Measurements from ENCODE around the gene HOXD12. TPM values are rescaled to one million over a fixed set of nuclear protein-coding genes. Genes with fewer than 3 reads are reported as not detected.
A peak's percentile ranks its signal among the peaks of the same experiment; 100 is the strongest.

Gene HOXD12
- total RNA-seq, 2 experiments from 2014 or later: not detected

DNA sequence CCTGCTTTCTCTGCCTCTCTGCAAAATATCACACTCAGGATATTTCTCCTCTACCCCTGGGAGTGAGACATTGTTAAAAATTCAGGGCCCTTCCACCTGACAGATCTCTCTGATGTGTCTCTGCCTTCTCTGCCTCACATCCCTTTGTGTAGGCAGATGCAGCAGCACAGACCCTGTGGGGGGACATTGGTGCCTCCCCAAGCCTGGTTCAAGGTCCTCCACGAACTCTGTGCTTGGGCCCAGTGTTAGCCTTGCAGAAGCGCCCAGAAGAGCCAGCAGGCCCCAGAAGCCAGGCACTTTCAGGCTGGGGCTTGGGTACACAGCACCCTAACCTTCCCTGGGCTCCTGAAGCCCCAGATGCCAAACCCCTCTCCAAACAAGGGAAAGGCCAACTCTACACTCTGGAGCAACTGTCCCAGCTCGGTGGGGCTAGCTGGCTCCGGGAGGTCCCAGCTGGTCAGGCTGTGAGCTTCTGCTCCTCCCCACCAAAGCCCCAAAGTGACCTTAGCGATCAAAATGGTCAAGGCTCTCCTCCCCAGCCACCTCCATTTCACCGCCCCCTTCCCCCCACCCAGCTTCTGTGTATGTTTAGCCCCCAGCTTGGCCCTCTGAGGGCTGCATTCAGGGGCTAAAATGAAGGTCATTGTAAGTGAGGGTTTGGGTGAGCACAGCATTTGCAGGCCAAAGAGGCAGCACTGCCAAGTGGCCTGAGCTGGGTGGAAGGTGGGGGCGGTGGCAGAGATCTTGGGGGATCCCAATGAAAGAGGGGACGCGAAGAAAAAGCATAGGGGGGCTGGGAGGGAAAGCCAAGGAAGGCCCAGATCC is 25.6 kb downstream of the HOXD12 start:
- Histone ChIP-seq H3K4me3 (ENCODE audit: low read length) (no peak overlapping the region), H3K4me1 (ENCODE audit: insufficient read depth, low read length) (peaks cover 41% of the 10 kb centered on the region), H3K36me3 (ENCODE audit: insufficient read depth, low read length) (no peaks in the 10 kb centered on the region), H3K27me3 (ENCODE audit: control insufficient read depth in 1 of 2, insufficient read depth in 2 of 2, low read length in 2 of 2) (peaks cover 82 to 93% of the 10 kb centered on the region in 2 experiments), H3K9me3 (ENCODE audit: control insufficient read depth in 1 of 2, insufficient read depth in 1 of 2, low read length in 2 of 2) (peaks cover 0 to 53% of the 10 kb centered on the region in 2 experiments), H3K27ac (ENCODE audit: low read depth in 1 of 2, low read length in 2 of 2) (no peak overlapping the region)
- Mint-ChIP-seq H3K27ac (no peak overlapping the region), H3K4me3 (peak overlapping the region; percentile 55), H3K4me1 (ENCODE audit: low read depth) (peaks cover 30% of the 10 kb centered on the region), H3K27me3 (peaks cover 87% of the 10 kb centered on the region), H3K9me3 (no peaks in the 10 kb centered on the region), H3K36me3 (ENCODE audit: low read depth) (no peaks in the 10 kb centered on the region)
- DNase-seq: no peak
- TF ChIP-seq, protein P1, sequence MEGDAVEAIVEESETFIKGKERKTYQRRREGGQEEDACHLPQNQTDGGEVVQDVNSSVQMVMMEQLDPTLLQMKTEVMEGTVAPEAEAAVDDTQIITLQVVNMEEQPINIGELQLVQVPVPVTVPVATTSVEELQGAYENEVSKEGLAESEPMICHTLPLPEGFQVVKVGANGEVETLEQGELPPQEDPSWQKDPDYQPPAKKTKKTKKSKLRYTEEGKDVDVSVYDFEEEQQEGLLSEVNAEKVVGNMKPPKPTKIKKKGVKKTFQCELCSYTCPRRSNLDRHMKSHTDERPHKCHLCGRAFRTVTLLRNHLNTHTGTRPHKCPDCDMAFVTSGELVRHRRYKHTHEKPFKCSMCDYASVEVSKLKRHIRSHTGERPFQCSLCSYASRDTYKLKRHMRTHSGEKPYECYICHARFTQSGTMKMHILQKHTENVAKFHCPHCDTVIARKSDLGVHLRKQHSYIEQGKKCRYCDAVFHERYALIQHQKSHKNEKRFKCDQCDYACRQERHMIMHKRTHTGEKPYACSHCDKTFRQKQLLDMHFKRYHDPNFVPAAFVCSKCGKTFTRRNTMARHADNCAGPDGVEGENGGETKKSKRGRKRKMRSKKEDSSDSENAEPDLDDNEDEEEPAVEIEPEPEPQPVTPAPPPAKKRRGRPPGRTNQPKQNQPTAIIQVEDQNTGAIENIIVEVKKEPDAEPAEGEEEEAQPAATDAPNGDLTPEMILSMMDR (IDR thresholded peaks at IDR 0.05): no peak
- CTCF ChIA-PET: interaction anchor here (1.6 to 4.4 kb wide), 3 partner anchors 319 to 1024 kb away, joined by 3 to 42 read pairs (median 32); no protein-coding TSS in a partner anchor
- POLR2A ChIA-PET: no interaction called here
- intact Hi-C loops (cut with DNase I, micrococcal nuclease): loop anchor here (5.0 to 10.0 kb wide), 3 partner anchors 50 to 687 kb away; no protein-coding TSS in a partner anchor
- no peak for ATAC-seq (ENCODE audit: poor library complexity)

GRCh38 chr2:176125772-176126054 is 26.1 kb downstream of the HOXD12 start:
- Mint-ChIP-seq H3K4me1 (ENCODE audit: low read depth) (peaks cover 31% of the 10 kb centered on the region), H3K4me3 (no peak overlapping the region), H3K27me3 (peaks cover 84% of the 10 kb centered on the region), H3K36me3 (ENCODE audit: low read depth) (no peaks in the 10 kb centered on the region), H3K9me3 (no peaks in the 10 kb centered on the region), H3K27ac (no peak overlapping the region)
- DNase-seq (no peak), ATAC-seq (ENCODE audit: poor library complexity) (no peak)
- H3K4me3 ChIP-seq (ENCODE audit: low read length): no peak overlapping the region
- TF ChIP-seq, protein P1 (IDR thresholded peaks at IDR 0.05): no peak
- ChIA-PET POLR2A (no interaction called here), CTCF (interaction anchor here (1.6 to 4.4 kb wide), 4 partner anchors 318 to 1023 kb away, joined by 3 to 42 read pairs (median 19); no protein-coding TSS in a partner anchor)
- H3K36me3 ChIP-seq (ENCODE audit: insufficient read depth, low read length): no peaks in the 10 kb centered on the region
- H3K27ac ChIP-seq (ENCODE audit: low read depth in 1 of 2, low read length in 2 of 2): no peak overlapping the region
- intact Hi-C loops (cut with DNase I, micrococcal nuclease): loop anchor here (2.0 to 10.0 kb wide), 6 partner anchors 49 to 1023 kb away; no protein-coding TSS in a partner anchor
- peaks cover 0 to 50% of the 10 kb centered on the region in 2 experiments for H3K9me3 ChIP-seq (ENCODE audit: control insufficient read depth in 1 of 2, insufficient read depth in 1 of 2, low read length in 2 of 2)
- peaks cover 45% of the 10 kb centered on the region for H3K4me1 ChIP-seq (ENCODE audit: insufficient read depth, low read length)
- peaks cover 79 to 90% of the 10 kb centered on the region in 2 experiments for H3K27me3 ChIP-seq (ENCODE audit: control insufficient read depth in 1 of 2, insufficient read depth in 2 of 2, low read length in 2 of 2)

- Histone ChIP-seq H3K4me3 (ENCODE audit: low read length) (no peak overlapping the region), H3K27ac (ENCODE audit: low read depth in 1 of 2, low read length in 2 of 2) (no peak overlapping the region), H3K27me3 (ENCODE audit: control insufficient read depth in 1 of 2, insufficient read depth in 2 of 2, low read length in 2 of 2) (peaks cover 79 to 90% of the 10 kb centered on the region in 2 experiments), H3K36me3 (ENCODE audit: insufficient read depth, low read length) (no peaks in the 10 kb centered on the region), H3K9me3 (ENCODE audit: control insufficient read depth in 1 of 2, insufficient read depth in 1 of 2, low read length in 2 of 2) (peaks cover 0 to 43% of the 10 kb centered on the region in 2 experiments), H3K4me1 (ENCODE audit: insufficient read depth, low read length) (peaks cover 43% of the 10 kb centered on the region)
- no peaks in the 10 kb centered on the region for H3K9me3 Mint-ChIP-seq
- peak overlapping the region; percentile 38 for H3K27ac Mint-ChIP-seq
- H3K4me3 Mint-ChIP-seq: no peak overlapping the region
- peak; percentile 54 to 85 (median 65) for DNase-seq
- H3K4me1 Mint-ChIP-seq (ENCODE audit: low read depth): peaks cover 45% of the 10 kb centered on the region
- CTCF ChIA-PET: interaction anchor here (0.5 to 4.4 kb wide), 25 partner anchors 10 to 1037 kb away, joined by 3 to 42 read pairs (median 4); partner anchors contain the start of gene HOXD10
- intact Hi-C loops (cut with DNase I, micrococcal nuclease): loop anchor here (1.0 to 10.0 kb wide), 9 partner anchors 48 to 1022 kb away; no protein-coding TSS in a partner anchor
- H3K27me3 Mint-ChIP-seq: peaks cover 84% of the 10 kb centered on the region
- POLR2A ChIA-PET: interaction anchor here (0.5 to 1.4 kb wide), 6 partner anchors 12 to 1022 kb away, joined by 3 to 8 read pairs (median 3); no protein-coding TSS in a partner anchor
- no peak for ATAC-seq (ENCODE audit: poor library complexity)
- H3K36me3 Mint-ChIP-seq (ENCODE audit: low read depth): no peaks in the 10 kb centered on the region
- TF ChIP-seq, protein P1 (IDR thresholded peaks at IDR 0.05): peak; percentile 99
Observed at GRCh38 chr2:176126929-176127773, 27.6 kb downstream of the HOXD12 start.

Data from CD4-positive, alpha-beta T cell (primary cell).